C4-2B (cell line): ENCODE data around the gene WSB1.
"Not testable (repeated sequence)": the region's sequence is repeated elsewhere in the genome, so short reads cannot be mapped to it uniquely, and the experiment has no call there.

Experiments used
- CTCF ChIP-seq: fragments of 450-650 bp; conservative IDR thresholded peaks from 2 replicates; pipeline ENCODE4 v1.5.1; 2017; ENCODE audit warnings: mild to moderate bottlenecking
- ZFX ChIP-seq: fragments of 450-650 bp; IDR thresholded peaks from 2 replicates; pipeline ENCODE4 v1.6.1; 2017

GRCh38 chr17:27250791-27251190 lies 43.1 kb upstream of the WSB1 start:
- TF ChIP-seq CTCF, ZFX: not testable (repeated sequence)
